ENCODE data around the gene NRN1L.

The NRN1L gene

GRCh38 chr16:67883146-67883871, 1.4 kb upstream of the NRN1L start:
- TF ChIP-seq CTCF (IDR thresholded peaks at IDR 0.05) = no peak
- DNase-seq = no peak
- H3K36me3 Mint-ChIP-seq (ENCODE audit: low read depth) = peaks cover 20% of the 10 kb centered on the region

GRCh38 chr16:67883872-67884261, 818 bp upstream of the NRN1L start:
- peak; percentile 79 for DNase-seq
- H3K27ac Mint-ChIP-seq = no peak overlapping the region
- H3K27me3 Mint-ChIP-seq (ENCODE audit: low read depth, poor library complexity) = no peaks in the 10 kb centered on the region
- peak; percentile 85 for TF ChIP-seq CTCF (IDR thresholded peaks at IDR 0.05)
- H3K36me3 Mint-ChIP-seq (ENCODE audit: low read depth) = peaks cover 18% of the 10 kb centered on the region
- H3K9me3 Mint-ChIP-seq = no peaks in the 10 kb centered on the region
- peaks cover 16% of the 10 kb centered on the region for H3K4me1 Mint-ChIP-seq
- no peak overlapping the region for H3K4me3 Mint-ChIP-seq

More at GRCh38 chr16:67883146-67883871, 1.4 kb upstream of the NRN1L start:
- Mint-ChIP-seq H3K4me3 (no peak overlapping the region), H3K27me3 (ENCODE audit: low read depth, poor library complexity) (no peaks in the 10 kb centered on the region), H3K27ac (no peak overlapping the region), H3K4me1 (peaks cover 16% of the 10 kb centered on the region), H3K9me3 (no peaks in the 10 kb centered on the region)

GRCh38 chr16:67885545-67885944, 860 bp downstream of the NRN1L start:
- Mint-ChIP-seq H3K4me1 (peaks cover 18% of the 10 kb centered on the region), H3K4me3 (no peak overlapping the region), H3K27me3 (ENCODE audit: low read depth, poor library complexity) (no peaks in the 10 kb centered on the region), H3K27ac (no peak overlapping the region), H3K36me3 (ENCODE audit: low read depth) (peaks cover 10% of the 10 kb centered on the region), H3K9me3 (no peaks in the 10 kb centered on the region)
- no peak for DNase-seq
- TF ChIP-seq CTCF (IDR thresholded peaks at IDR 0.05) = no peak

- H3K4me3 Mint-ChIP-seq = no peak overlapping the region
- H3K27ac Mint-ChIP-seq = no peak overlapping the region
- H3K9me3 Mint-ChIP-seq = no peaks in the 10 kb centered on the region
- peaks cover 21% of the 10 kb centered on the region for H3K4me1 Mint-ChIP-seq
- H3K27me3 Mint-ChIP-seq (ENCODE audit: low read depth, poor library complexity) = no peaks in the 10 kb centered on the region
- DNase-seq = no peak
- no peak for TF ChIP-seq CTCF (IDR thresholded peaks at IDR 0.05)
- peaks cover 10% of the 10 kb centered on the region for H3K36me3 Mint-ChIP-seq (ENCODE audit: low read depth)
Measured at GRCh38 chr16:67885976-67886375, 1.3 kb downstream of the NRN1L start.

- Mint-ChIP-seq H3K27me3 (ENCODE audit: low read depth, poor library complexity) (no peaks in the 10 kb centered on the region), H3K4me3 (no peak overlapping the region), H3K36me3 (ENCODE audit: low read depth) (peaks cover 10% of the 10 kb centered on the region), H3K27ac (no peak overlapping the region), H3K9me3 (no peaks in the 10 kb centered on the region), H3K4me1 (peaks cover 21% of the 10 kb centered on the region)
- DNase-seq = no peak
- no peak for TF ChIP-seq CTCF (IDR thresholded peaks at IDR 0.05)
Measured at GRCh38 chr16:67886387-67886786, 1.7 kb downstream of the NRN1L start.

- Mint-ChIP-seq H3K36me3 (ENCODE audit: low read depth) (peaks cover 6% of the 10 kb centered on the region), H3K9me3 (no peaks in the 10 kb centered on the region), H3K27ac (no peak overlapping the region), H3K4me1 (peaks cover 31% of the 10 kb centered on the region), H3K4me3 (no peak overlapping the region), H3K27me3 (ENCODE audit: low read depth, poor library complexity) (no peaks in the 10 kb centered on the region)
- no peak for DNase-seq
- TF ChIP-seq CTCF (IDR thresholded peaks at IDR 0.05) = no peak
Measured at GRCh38 chr16:67888331-67888730, 3.6 kb downstream of the NRN1L start.
